ENCODE data around the gene SLC2A13. TPM values are rescaled to one million over a fixed set of nuclear protein-coding genes. Genes with fewer than 3 reads are reported as not detected.

The SLC2A13 gene
- total RNA-seq, 4 donors from 2014 or later, result 1.4 to 2.8 (median 2.3) TPM

GRCh38 chr12:40065636-40066035, 40.2 kb downstream of the SLC2A13 start:
- intact Hi-C loops (cut with DNase I; ENCODE audit: low total_unique reads) (no loop called here), in situ Hi-C loops (cut with MboI; ENCODE audit: low sequenced_read_pairs in 4 of 4) (no loop called here)
- H3K4me1 ChIP-seq, result no peaks in the 10 kb centered on the region
- H3K4me3 ChIP-seq, result no peak overlapping the region
- ATAC-seq (no peak), DNase-seq (no peak)
- no peaks in the 10 kb centered on the region for H3K9me3 ChIP-seq
- TF ChIP-seq CTCF (IDR thresholded peaks at IDR 0.05 in 4 of 5, conservative IDR thresholded peaks at IDR 0.05 in 1 of 5) (no peak), POLR2A (IDR thresholded peaks at IDR 0.05) (no peak)
- H3K27ac ChIP-seq, result no peak overlapping the region
- H3K36me3 ChIP-seq, result no peaks in the 10 kb centered on the region
- no peaks in the 10 kb centered on the region for H3K27me3 ChIP-seq

GRCh38 chr12:40063414-40063813, 42.5 kb downstream of the SLC2A13 start:
- Histone ChIP-seq H3K4me1 (no peaks in the 10 kb centered on the region), H3K27ac (no peak overlapping the region), H3K36me3 (no peaks in the 10 kb centered on the region), H3K9me3 (no peaks in the 10 kb centered on the region), H3K4me3 (no peak overlapping the region), H3K27me3 (no peaks in the 10 kb centered on the region)
- in situ Hi-C loops (cut with MboI; ENCODE audit: low sequenced_read_pairs in 4 of 4), result no loop called here
- intact Hi-C loops (cut with DNase I; ENCODE audit: low total_unique reads), result no loop called here
- DNase-seq, result no peak
- no peak for ATAC-seq
- TF ChIP-seq POLR2A (IDR thresholded peaks at IDR 0.05) (no peak), CTCF (IDR thresholded peaks at IDR 0.05 in 4 of 5, conservative IDR thresholded peaks at IDR 0.05 in 1 of 5) (no peak)

GRCh38 chr12:40058721-40059190, 47.1 kb downstream of the SLC2A13 start:
- no peaks in the 10 kb centered on the region for H3K36me3 ChIP-seq
- H3K9me3 ChIP-seq, result no peaks in the 10 kb centered on the region
- no peak overlapping the region for H3K4me3 ChIP-seq
- intact Hi-C loops (cut with DNase I; ENCODE audit: low total_unique reads), result no loop called here
- no peaks in the 10 kb centered on the region for H3K4me1 ChIP-seq
- TF ChIP-seq POLR2A (IDR thresholded peaks at IDR 0.05) (no peak), CTCF (IDR thresholded peaks at IDR 0.05 in 4 of 5, conservative IDR thresholded peaks at IDR 0.05 in 1 of 5) (no peak)
- in situ Hi-C loops (cut with MboI; ENCODE audit: low sequenced_read_pairs in 4 of 4), result no loop called here
- ATAC-seq, result no peak
- no peak for DNase-seq
- no peak overlapping the region for H3K27ac ChIP-seq
- no peaks in the 10 kb centered on the region for H3K27me3 ChIP-seq

- H3K4me3 ChIP-seq, result no peak overlapping the region
- H3K27me3 ChIP-seq, result no peaks in the 10 kb centered on the region
- H3K27ac ChIP-seq, result no peak overlapping the region
- TF ChIP-seq POLR2A (IDR thresholded peaks at IDR 0.05) (no peak), CTCF (IDR thresholded peaks at IDR 0.05 in 4 of 5, conservative IDR thresholded peaks at IDR 0.05 in 1 of 5) (no peak)
- no peaks in the 10 kb centered on the region for H3K36me3 ChIP-seq
- H3K4me1 ChIP-seq, result no peaks in the 10 kb centered on the region
- intact Hi-C loops (cut with DNase I; ENCODE audit: low total_unique reads) (no loop called here), in situ Hi-C loops (cut with MboI; ENCODE audit: low sequenced_read_pairs in 4 of 4) (no loop called here)
- H3K9me3 ChIP-seq, result no peaks in the 10 kb centered on the region
- ATAC-seq, result no peak
- DNase-seq, result no peak
Measured at GRCh38 chr12:40056373-40056772, 49.5 kb downstream of the SLC2A13 start.

- Histone ChIP-seq H3K9me3 (no peaks in the 10 kb centered on the region), H3K27me3 (no peaks in the 10 kb centered on the region), H3K36me3 (no peaks in the 10 kb centered on the region), H3K4me3 (no peak overlapping the region), H3K27ac (no peak overlapping the region), H3K4me1 (no peaks in the 10 kb centered on the region)
- TF ChIP-seq CTCF (IDR thresholded peaks at IDR 0.05 in 4 of 5, conservative IDR thresholded peaks at IDR 0.05 in 1 of 5) (no peak), POLR2A (IDR thresholded peaks at IDR 0.05) (no peak)
- intact Hi-C loops (cut with DNase I; ENCODE audit: low total_unique reads), result no loop called here
- DNase-seq (no peak), ATAC-seq (no peak)
- in situ Hi-C loops (cut with MboI; ENCODE audit: low sequenced_read_pairs in 4 of 4), result no loop called here
Measured at GRCh38 chr12:40055776-40056175, 50.1 kb downstream of the SLC2A13 start.
